Neural progenitor cell (in vitro differentiated cells): Measurements from ENCODE around the gene TECTB. TPM values are rescaled to one million over a fixed set of nuclear protein-coding genes. Genes with fewer than 3 reads are reported as not detected.

ENCODE experiments used
- DNase-seq: peaks from one replicate; pipeline ENCODE4 v3.0.0-alpha.2; 2016; ENCODE audit warnings: low spot score
- H2AFZ ChIP-seq: fragments of 200-600 bp; sonication (generic); replicated peaks from 2 replicates; pipeline ENCODE4 v1.6.1; 2016; ENCODE audit warnings: antibody characterized with exemption
- H3F3A ChIP-seq: fragments of 200-600 bp; sonication (generic); 2 replicates; pipeline ENCODE4 v1.6.1; 2016; ENCODE audit warnings: antibody characterized with exemption, low read depth
- H3K27ac ChIP-seq: fragments of 200-600 bp; sonication (generic); 2 replicates; pipeline ENCODE4 v1.5.1; 2016; ENCODE audit warnings: mild to moderate bottlenecking
- H3K27me3 ChIP-seq: fragments of 200-600 bp; sonication (generic); 2 replicates; pipeline ENCODE4 v1.6.1; 2016; ENCODE audit warnings: mild to moderate bottlenecking, moderate library complexity
- H3K36me3 ChIP-seq: fragments of 200-600 bp; sonication (generic); 2 replicates; pipeline ENCODE4 v1.5.1; 2016
- H3K4me1 ChIP-seq: fragments of 200-600 bp; sonication (generic); 2 replicates; pipeline ENCODE4 v1.6.1; 2016; ENCODE audit warnings: mixed run types
- H3K4me2 ChIP-seq: fragments of 200-600 bp; sonication (generic); 2 replicates; pipeline ENCODE4 v1.6.1; 2016
- H3K4me3 ChIP-seq: fragments of 200-600 bp; sonication (generic); 2 replicates; pipeline ENCODE4 v1.5.1; 2016
- H3K79me2 ChIP-seq: fragments of 200-600 bp; sonication (generic); 2 replicates; pipeline ENCODE4 v1.6.1; 2016; ENCODE audit warnings: low read depth
- H3K9ac ChIP-seq: fragments of 200-600 bp; sonication (generic); 2 replicates; pipeline ENCODE4 v1.6.1; 2016
- H3K9me3 ChIP-seq: fragments of 200-600 bp; sonication (generic); 2 replicates; pipeline ENCODE4 v1.5.1; 2016; ENCODE audit warnings: low read depth
- H4K20me1 ChIP-seq: fragments of 200-600 bp; sonication (generic); 2 replicates; pipeline ENCODE4 v1.6.1; 2016; ENCODE audit warnings: low read depth
- H3K27ac Mint-ChIP-seq: 3 replicates; pipeline ENCODE4 v1.8.0; 2021; ENCODE audit warnings: mixed read lengths
- H3K27me3 Mint-ChIP-seq: 2 replicates; pipeline ENCODE4 v1.8.0; 2022; ENCODE audit warnings: low read depth, mild to moderate bottlenecking, inconsistent platforms, moderate library complexity, mixed read lengths; ENCODE audit not compliant: insufficient read depth
- H3K36me3 Mint-ChIP-seq: 3 replicates; pipeline ENCODE4 v1.8.0; 2021; ENCODE audit warnings: mixed read lengths
- H3K4me1 Mint-ChIP-seq: 3 replicates; pipeline ENCODE4 v1.8.0; 2021; ENCODE audit warnings: mixed read lengths
- H3K4me3 Mint-ChIP-seq: 3 replicates; pipeline ENCODE4 v1.8.0; 2021; ENCODE audit warnings: mild to moderate bottlenecking, moderate library complexity, mixed read lengths
- H3K9me3 Mint-ChIP-seq: 3 replicates; pipeline ENCODE4 v1.8.0; 2020; ENCODE audit warnings: mixed read lengths
- EZH2 ChIP-seq: fragments of 200-600 bp; sonication (generic); IDR thresholded peaks from 2 replicates; pipeline ENCODE4 v1.6.1; 2017; ENCODE audit warnings: antibody characterized with exemption, mild to moderate bottlenecking, moderate library complexity
- EZH2phosphoT487 ChIP-seq: fragments of 200-600 bp; sonication (generic); IDR thresholded peaks from 2 replicates; pipeline ENCODE4 v1.6.1; 2017; ENCODE audit warnings: antibody characterized with exemption
- total RNA-seq: library from RNA; depleted of rRNA; stranded (reverse); fragments of >200 nt; gene quantifications from 2 replicates; pipeline ENCODE4 v1.2.3, GENCODE V29; 2015; ENCODE audit warnings: low replicate concordance
- TF ChIP-seq, protein P1 (sequence below): fragments of 200-600 bp; sonication (generic); IDR thresholded peaks from 2 replicates; pipeline ENCODE4 v1.5.1; 2017; ENCODE audit warnings: antibody characterized with exemption, mild to moderate bottlenecking

The TECTB gene
- total RNA-seq, 1 donor from 2014 or later, result not detected

- H3K4me1 ChIP-seq, result no peaks in the 10 kb centered on the region
- H3K27me3 Mint-ChIP-seq, result peaks cover 3% of the 10 kb centered on the region
- H2AFZ ChIP-seq, result no peak overlapping the region
- no peaks in the 10 kb centered on the region for H4K20me1 ChIP-seq
- no peak for TF ChIP-seq EZH2
- no peak for TF ChIP-seq EZH2phosphoT487
- TF ChIP-seq, protein P1, sequence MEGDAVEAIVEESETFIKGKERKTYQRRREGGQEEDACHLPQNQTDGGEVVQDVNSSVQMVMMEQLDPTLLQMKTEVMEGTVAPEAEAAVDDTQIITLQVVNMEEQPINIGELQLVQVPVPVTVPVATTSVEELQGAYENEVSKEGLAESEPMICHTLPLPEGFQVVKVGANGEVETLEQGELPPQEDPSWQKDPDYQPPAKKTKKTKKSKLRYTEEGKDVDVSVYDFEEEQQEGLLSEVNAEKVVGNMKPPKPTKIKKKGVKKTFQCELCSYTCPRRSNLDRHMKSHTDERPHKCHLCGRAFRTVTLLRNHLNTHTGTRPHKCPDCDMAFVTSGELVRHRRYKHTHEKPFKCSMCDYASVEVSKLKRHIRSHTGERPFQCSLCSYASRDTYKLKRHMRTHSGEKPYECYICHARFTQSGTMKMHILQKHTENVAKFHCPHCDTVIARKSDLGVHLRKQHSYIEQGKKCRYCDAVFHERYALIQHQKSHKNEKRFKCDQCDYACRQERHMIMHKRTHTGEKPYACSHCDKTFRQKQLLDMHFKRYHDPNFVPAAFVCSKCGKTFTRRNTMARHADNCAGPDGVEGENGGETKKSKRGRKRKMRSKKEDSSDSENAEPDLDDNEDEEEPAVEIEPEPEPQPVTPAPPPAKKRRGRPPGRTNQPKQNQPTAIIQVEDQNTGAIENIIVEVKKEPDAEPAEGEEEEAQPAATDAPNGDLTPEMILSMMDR, result no peak
- H3K4me3 ChIP-seq, result no peak overlapping the region
- no peaks in the 10 kb centered on the region for H3F3A ChIP-seq
- no peaks in the 10 kb centered on the region for H3K9me3 ChIP-seq
- no peaks in the 10 kb centered on the region for H3K79me2 ChIP-seq
- H3K4me2 ChIP-seq, result no peak overlapping the region
- H3K36me3 Mint-ChIP-seq, result no peaks in the 10 kb centered on the region
- no peaks in the 10 kb centered on the region for H3K36me3 ChIP-seq
- H3K9me3 Mint-ChIP-seq, result no peaks in the 10 kb centered on the region
- H3K9ac ChIP-seq, result no peak overlapping the region
- H3K4me1 Mint-ChIP-seq, result peaks cover 4% of the 10 kb centered on the region
- no peaks in the 10 kb centered on the region for H3K27me3 ChIP-seq
- no peak overlapping the region for H3K4me3 Mint-ChIP-seq
- no peak overlapping the region for H3K27ac ChIP-seq
- DNase-seq, result no peak
- no peak overlapping the region for H3K27ac Mint-ChIP-seq
Measured at GRCh38 chr10:112311481-112311880, 28.3 kb downstream of the TECTB start.

GRCh38 chr10:112313234-112313633, 30.0 kb downstream of the TECTB start:
- no peak overlapping the region for H3K4me3 ChIP-seq
- H3K79me2 ChIP-seq, result no peaks in the 10 kb centered on the region
- no peak overlapping the region for H2AFZ ChIP-seq
- no peaks in the 10 kb centered on the region for H3K36me3 Mint-ChIP-seq
- H3K4me3 Mint-ChIP-seq, result no peak overlapping the region
- H3K9ac ChIP-seq, result no peak overlapping the region
- H4K20me1 ChIP-seq, result no peaks in the 10 kb centered on the region
- no peak for DNase-seq
- no peaks in the 10 kb centered on the region for H3K36me3 ChIP-seq
- H3K27ac ChIP-seq, result no peak overlapping the region
- H3F3A ChIP-seq, result no peaks in the 10 kb centered on the region
- H3K27ac Mint-ChIP-seq, result no peak overlapping the region
- TF ChIP-seq, protein P1, result no peak
- TF ChIP-seq EZH2, result no peak
- TF ChIP-seq EZH2phosphoT487, result no peak
- H3K9me3 Mint-ChIP-seq, result no peaks in the 10 kb centered on the region
- no peaks in the 10 kb centered on the region for H3K4me1 ChIP-seq
- no peaks in the 10 kb centered on the region for H3K27me3 ChIP-seq
- H3K4me2 ChIP-seq, result no peak overlapping the region
- H3K9me3 ChIP-seq, result no peaks in the 10 kb centered on the region
- peaks cover 3% of the 10 kb centered on the region for H3K27me3 Mint-ChIP-seq
- H3K4me1 Mint-ChIP-seq, result no peaks in the 10 kb centered on the region

- Mint-ChIP-seq H3K36me3 (no peaks in the 10 kb centered on the region), H3K4me1 (no peaks in the 10 kb centered on the region), H3K4me3 (no peak overlapping the region), H3K27me3 (no peaks in the 10 kb centered on the region), H3K9me3 (no peaks in the 10 kb centered on the region), H3K27ac (no peak overlapping the region)
- H3K79me2 ChIP-seq, result no peaks in the 10 kb centered on the region
- no peak overlapping the region for H3K27ac ChIP-seq
- H3K36me3 ChIP-seq, result no peaks in the 10 kb centered on the region
- no peaks in the 10 kb centered on the region for H3K27me3 ChIP-seq
- no peak overlapping the region for H3K4me2 ChIP-seq
- no peaks in the 10 kb centered on the region for H3F3A ChIP-seq
- H3K9me3 ChIP-seq, result no peaks in the 10 kb centered on the region
- DNase-seq, result no peak
- no peaks in the 10 kb centered on the region for H3K4me1 ChIP-seq
- H2AFZ ChIP-seq, result no peak overlapping the region
- H3K9ac ChIP-seq, result no peak overlapping the region
- H4K20me1 ChIP-seq, result no peaks in the 10 kb centered on the region
- H3K4me3 ChIP-seq, result no peak overlapping the region
- TF ChIP-seq EZH2 (no peak), EZH2phosphoT487 (no peak)
- TF ChIP-seq, protein P1, result no peak
Measured at GRCh38 chr10:112313911-112314310, 30.7 kb downstream of the TECTB start.
